NCI-H748 (cell line): ENCODE measurements around the gene OR2A12.
"Not testable (repeated sequence)": the region's sequence is repeated elsewhere in the genome, so short reads cannot be mapped to it uniquely, and the experiment has no call there.

ENCODE experiments used
- DNase-seq: peaks from one replicate; lab custom pipeline; 2025; ENCODE audit not compliant: unreplicated experiment; lab: John Stamatoyannopoulos, UW

Gene OR2A12

DNA sequence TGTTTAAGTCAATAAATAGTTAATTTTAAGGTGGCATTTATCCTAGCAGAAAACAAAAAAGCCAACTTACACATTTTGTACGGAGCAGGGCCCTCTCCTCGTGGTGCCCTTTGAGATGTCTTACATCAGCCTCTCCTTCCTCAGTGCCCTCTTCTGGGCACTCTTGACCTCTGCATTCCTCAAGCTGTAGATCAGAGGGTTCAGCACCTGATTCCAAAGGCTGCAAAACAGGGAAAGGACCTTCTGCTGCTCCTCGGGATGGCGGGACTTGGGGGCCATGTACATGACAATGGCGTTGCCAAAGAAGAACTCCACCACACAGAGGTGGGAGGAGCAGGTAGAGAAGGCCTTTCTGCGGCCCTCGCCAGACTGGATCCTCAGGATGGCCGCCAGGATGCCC, 32.3 kb downstream of the OR2A12 start:
- DNase-seq = no peak

DNA sequence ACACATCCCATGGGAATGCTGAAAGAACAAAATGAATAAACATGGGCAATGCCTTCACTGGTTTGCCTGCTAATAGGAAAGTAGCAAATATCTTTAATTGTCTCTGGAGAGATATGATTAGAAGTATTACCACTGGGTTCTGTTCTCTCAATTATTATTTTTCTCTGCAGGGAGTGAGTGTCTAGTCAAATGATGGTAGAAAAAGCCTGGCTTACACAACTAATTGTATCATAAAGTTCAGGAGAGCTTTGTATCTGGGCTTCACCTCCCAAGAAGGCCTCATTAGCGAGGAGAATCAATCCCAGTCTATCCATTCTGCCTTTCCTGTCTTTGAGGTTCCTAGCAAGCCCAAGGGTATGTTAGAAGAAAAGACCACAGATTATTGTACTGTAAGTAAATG, 36.8 kb downstream of the OR2A12 start, which contains the start of gene OR2A14:
Gene OR2A14, plus strand, starts transcription at position 301 of the 400 bp plus-strand sequence. CDS start 5,937 bp downstream, outside the sequence.
- no peak for DNase-seq

DNA sequence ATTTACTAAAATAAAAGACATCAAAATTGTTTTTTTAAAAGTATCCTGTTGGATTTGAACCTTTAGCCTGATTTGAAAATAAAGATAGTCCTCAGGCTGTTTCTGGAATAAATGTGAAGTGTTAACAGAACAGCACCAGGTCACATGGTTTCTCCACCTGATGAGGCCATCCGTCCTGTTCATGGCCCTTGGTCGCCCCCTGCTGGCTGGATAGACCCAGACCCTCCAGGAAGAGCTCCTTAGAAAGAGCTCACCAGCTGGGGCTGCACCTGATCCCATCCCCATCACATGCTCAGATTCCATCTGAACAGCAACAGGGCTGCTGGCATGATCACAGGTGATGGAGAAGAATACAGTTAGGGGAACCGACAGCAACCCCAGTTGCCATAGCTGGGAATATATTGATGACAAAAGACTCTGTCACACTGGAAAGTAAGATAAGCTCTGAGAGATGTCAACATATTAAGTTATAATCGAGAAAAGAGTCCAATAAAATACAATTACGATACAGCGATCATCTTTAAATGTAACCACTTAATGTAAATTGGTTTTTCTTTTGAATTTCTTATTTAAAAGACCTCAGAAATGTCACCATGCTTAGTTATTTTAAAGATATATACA, 41.7 kb downstream of the OR2A12 start:
- peak; percentile 73 for DNase-seq

DNA sequence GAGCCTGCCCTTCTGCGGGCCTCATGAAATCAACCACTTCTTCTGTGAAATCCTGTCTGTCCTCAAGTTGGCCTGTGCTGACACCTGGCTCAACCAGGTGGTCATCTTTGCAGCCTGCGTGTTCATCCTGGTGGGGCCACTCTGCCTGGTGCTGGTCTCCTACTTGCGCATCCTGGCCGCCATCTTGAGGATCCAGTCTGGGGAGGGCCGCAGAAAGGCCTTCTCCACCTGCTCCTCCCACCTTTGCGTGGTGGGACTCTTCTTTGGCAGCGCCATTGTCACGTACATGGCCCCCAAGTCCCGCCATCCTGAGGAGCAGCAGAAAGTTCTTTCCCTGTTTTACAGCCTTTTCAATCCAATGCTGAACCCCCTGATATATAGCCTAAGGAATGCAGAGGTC, 43.5 kb downstream of the OR2A12 start:
- DNase-seq = not testable (repeated sequence)

DNA sequence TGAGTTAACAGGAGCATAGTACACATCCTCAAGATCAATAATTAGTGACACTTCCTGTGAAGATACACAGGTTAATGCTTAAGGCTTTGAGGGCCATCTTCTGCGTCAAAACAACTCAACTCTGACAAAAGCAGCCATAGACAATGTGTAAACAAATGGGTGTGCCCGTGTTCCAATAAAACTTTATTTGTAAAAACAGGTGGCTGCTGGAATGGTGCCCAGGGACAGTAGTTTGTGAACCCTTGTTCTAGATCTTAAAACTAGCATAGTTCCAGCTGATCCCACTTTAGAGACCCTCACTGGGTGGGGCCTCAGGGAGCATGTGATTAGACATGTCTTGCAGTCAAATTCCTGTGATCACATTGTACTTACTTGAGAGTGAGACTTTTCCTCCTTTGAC, 44.7 kb downstream of the OR2A12 start:
- DNase-seq = no peak

DNA sequence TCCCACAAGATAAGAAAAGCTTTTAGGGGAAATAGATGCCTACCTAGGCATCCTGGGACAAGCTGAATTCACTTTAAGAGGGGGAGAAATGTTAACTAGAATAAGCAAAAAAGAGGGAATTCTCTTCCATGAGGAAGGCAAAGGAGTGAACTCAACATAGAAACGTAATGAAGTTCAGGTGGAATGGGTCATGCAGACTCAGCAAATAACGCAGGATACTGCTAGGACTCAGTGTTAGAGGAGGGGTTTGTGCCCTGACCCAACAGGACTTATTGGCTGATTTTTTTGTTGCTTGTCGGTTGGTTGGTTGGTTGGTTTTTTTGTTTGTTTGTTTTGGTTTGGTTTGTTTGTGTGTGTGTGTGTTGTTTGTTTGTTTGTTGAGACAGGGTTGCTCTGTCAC, 46.2 kb downstream of the OR2A12 start:
- no peak for DNase-seq

DNA sequence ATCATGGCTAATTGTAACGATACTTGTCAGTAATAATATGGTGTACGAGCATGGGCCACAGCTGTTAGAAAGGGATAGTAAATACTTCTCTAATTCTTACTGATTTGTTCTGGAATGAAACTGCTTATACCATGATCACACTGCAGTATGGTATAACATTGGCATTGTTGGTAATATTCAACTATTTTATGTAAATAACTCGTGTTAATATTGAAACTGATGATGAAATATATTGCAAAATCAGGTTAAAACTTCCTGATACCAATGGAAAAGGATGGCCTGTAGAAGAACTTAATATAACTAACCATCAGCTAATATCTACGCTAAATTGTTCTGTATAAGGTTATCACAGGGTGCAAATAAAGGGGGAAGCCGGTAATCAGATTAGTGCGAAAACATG, 47.2 kb downstream of the OR2A12 start:
- no peak for DNase-seq

DNA sequence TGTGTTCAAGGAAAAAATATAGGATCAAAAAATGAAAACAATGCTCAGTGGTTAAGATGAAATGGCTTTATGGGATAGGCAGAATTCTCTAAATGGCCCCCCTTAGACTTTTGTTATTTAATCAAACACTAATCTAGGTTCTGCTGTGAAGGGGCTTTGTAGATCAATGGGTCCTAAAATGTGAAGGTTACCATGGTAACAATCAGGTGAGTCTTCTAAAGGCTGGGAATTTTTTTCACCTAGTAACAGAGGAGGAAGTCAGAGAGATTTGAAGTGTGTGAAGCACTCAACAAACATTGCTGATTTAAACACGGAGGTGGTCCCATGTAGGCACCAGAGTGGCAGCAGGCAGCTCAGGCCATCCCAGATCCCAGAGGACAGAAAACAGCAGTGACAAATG, 48.0 kb downstream of the OR2A12 start:
- no peak for DNase-seq

DNA sequence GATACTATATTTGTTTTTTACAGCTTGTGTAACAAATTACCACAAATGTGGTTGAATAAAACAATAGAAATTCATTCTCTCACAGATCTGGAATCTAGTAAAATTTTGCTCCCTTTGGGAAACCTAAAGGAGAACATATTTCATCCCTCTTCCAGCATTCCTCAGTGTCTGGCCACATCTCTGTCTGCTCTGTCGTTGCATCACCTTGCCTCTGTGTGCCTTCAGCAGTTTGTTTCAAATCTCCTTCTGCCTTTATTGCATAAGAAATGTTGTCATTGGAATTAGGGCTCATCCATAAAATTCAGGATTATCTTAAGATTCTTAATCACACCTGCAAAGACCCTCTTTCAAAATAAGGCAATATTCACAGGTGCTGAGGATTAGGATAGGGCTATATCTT, 51.4 kb downstream of the OR2A12 start:
- no peak for DNase-seq

DNA sequence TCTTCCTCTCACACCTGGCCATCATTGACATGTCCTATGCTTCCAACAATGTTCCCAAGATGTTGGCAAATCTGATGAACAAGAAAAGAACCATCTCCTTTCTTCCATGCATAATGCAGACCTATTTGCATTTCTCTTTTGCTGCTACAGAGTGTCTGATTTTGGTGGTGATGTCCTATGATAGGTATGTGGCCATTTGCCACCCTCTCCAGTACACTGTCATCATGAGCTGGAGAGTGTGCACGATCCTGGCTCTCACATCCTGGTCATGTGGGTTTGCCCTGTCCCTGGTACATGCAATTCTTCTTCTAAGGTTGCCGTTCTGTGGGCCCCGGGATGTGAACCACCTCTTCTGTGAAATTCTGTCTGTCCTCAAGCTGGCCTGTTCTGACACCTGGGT, 56.1 kb downstream of the OR2A12 start:
- DNase-seq = no peak

DNA sequence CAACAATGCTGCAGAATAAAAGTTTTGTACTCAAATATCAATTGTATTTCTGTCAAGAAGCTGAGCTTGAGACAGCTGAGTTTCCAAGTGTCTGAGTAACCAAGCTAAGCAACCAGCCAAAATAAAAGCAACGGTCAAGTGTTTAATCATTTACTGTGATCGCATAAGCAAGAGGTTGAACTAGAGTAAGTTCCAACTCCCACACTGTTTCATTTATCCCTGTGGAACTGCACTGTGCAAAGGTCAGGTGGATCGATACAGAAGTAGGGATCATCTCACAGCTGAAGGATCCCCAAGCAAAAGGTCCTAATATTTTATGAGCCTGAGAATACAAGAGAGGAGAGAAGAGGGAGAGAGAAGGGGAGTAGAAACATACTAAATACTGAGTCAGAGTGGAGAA, 58.3 kb downstream of the OR2A12 start:
- DNase-seq = no peak

DNA sequence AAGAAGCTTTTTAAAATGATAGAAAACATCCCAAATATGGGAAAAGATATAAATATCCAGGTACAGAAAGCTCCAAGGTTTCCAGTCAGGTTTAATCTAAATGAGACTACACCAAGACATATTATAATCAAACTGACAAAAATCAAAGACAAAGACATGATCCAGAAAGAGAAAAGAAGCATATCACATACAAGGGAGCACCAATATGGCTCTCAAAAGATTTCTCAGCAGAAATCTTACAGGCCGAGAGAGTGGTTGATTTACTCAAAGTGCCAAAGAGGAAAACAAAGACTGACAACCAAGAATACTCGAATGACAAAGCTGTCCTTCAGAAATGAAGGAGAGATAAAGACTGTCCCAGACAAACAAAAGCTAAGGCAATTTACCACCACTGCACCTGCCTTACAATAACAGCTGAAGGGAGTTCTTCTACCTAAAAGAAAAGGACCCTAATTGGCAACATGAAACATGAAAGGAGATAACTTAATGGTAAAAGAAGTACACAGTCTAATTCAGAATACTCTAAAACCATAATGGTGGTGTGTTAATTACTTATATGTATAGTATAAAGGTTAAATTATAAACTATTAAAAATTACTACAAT, 62.2 kb downstream of the OR2A12 start:
- DNase-seq = no peak
